ENCODE results near the gene TPST1. TPM values are rescaled to one million over a fixed set of nuclear protein-coding genes. Genes with fewer than 3 reads are reported as not detected.

Gene TPST1
- total RNA-seq, 4 donors from 2014 or later, result 31.9 to 38.3 (median 36.8) TPM

DNA sequence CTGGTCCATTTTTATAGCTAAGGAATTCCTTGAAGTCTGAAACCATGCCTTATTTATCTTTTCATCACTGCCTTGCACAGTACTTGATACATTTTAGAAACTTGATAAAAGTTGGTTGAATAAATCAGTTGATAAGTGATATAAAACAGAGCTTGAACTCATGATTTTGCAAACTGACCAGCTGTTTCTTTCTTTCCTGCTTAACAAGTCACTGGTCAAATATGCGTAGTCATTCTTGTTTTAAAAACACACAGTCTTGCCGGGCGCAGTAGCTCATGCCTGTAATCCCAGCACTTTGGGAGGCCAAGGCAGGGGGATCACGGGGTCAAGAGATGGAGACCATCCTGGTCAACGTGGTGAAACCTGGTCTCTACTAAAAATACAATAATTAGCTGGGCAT is 6.3 kb downstream of the TPST1 start:
- Histone ChIP-seq H3K36me3 (peaks cover 0 to 14% (median 0%) of the 10 kb centered on the region in 3 donors), H3K27ac (no peak overlapping the region), H3K4me3 (no peak overlapping the region), H3K27me3 (no peaks in the 10 kb centered on the region), H3K9me3 (no peaks in the 10 kb centered on the region), H3K4me1 (peaks cover 0 to 15% (median 2%) of the 10 kb centered on the region in 4 donors)
- DNase-seq (ENCODE audit: low spot score in 2 of 2), result no peak
- TF ChIP-seq POLR2A (IDR thresholded peaks at IDR 0.05) (no peak), EP300 (IDR thresholded peaks at IDR 0.05) (no peak), CTCF (IDR thresholded peaks at IDR 0.05) (no peak)
- WGBS, 2 donors, result 65 to 71% methylated on average over 5 of the region's 5 CpGs

GRCh38 chr7:66213637-66214036 is 8.5 kb downstream of the TPST1 start:
- Histone ChIP-seq H3K27ac (no peak overlapping the region), H3K27me3 (no peaks in the 10 kb centered on the region), H3K4me3 (no peak overlapping the region), H3K9me3 (no peaks in the 10 kb centered on the region), H3K4me1 (no peaks in the 10 kb centered on the region), H3K36me3 (peaks cover 0 to 18% (median 0%) of the 10 kb centered on the region in 3 donors)
- DNase-seq (ENCODE audit: low spot score in 2 of 2), result no peak
- 84 to 91% methylated on average over 6 of the region's 6 CpGs for WGBS, 2 donors
- TF ChIP-seq POLR2A (IDR thresholded peaks at IDR 0.05) (no peak), CTCF (IDR thresholded peaks at IDR 0.05) (no peak), EP300 (IDR thresholded peaks at IDR 0.05) (no peak)

GRCh38 chr7:66216687-66217086 is 11.6 kb downstream of the TPST1 start:
- no peaks in the 10 kb centered on the region for H3K27me3 ChIP-seq
- H3K36me3 ChIP-seq, result peaks cover 0 to 4% (median 0%) of the 10 kb centered on the region in 3 donors
- no peak overlapping the region for H3K4me3 ChIP-seq
- no peak for TF ChIP-seq POLR2A (IDR thresholded peaks at IDR 0.05)
- TF ChIP-seq CTCF (IDR thresholded peaks at IDR 0.05), result no peak
- no peak for TF ChIP-seq EP300 (IDR thresholded peaks at IDR 0.05)
- H3K4me1 ChIP-seq, result no peaks in the 10 kb centered on the region
- DNase-seq (ENCODE audit: low spot score in 2 of 2), result no peak
- H3K9me3 ChIP-seq, result no peaks in the 10 kb centered on the region
- no peak overlapping the region for H3K27ac ChIP-seq
- 99% methylated on average over 4 of the region's 4 CpGs for WGBS, 2 donors

DNA sequence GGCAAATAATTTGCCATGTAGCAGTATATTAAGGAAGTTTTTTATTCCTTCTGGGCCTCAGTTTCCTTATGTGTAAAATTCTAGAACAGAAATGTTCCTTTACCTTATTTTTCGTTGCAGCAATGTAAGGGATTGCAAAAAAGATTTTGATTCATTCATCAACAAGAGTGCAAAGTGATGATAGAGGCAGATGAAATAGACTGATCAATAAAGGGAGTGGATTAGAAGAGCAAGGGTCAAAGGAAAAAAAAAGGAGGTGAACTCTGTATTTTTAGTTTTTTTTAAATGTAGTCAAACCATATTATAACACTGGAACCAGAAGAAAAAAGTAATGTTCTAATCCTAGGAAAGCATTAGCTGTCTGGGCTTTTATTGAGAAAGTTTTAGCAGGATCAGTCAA is 14.7 kb downstream of the TPST1 start:
- H3K4me1 ChIP-seq, result peaks cover 0 to 11% (median 0%) of the 10 kb centered on the region in 4 donors
- TF ChIP-seq EP300 (IDR thresholded peaks at IDR 0.05) (no peak), POLR2A (IDR thresholded peaks at IDR 0.05) (no peak), CTCF (IDR thresholded peaks at IDR 0.05) (no peak)
- H3K27me3 ChIP-seq, result no peaks in the 10 kb centered on the region
- H3K27ac ChIP-seq, result no peak overlapping the region
- 90 to 92% methylated on average over 1 of the region's 1 CpG for WGBS, 2 donors
- no peaks in the 10 kb centered on the region for H3K9me3 ChIP-seq
- H3K4me3 ChIP-seq, result no peak overlapping the region
- DNase-seq (ENCODE audit: low spot score in 2 of 2), result no peak
- peaks cover 0 to 4% (median 0%) of the 10 kb centered on the region in 3 donors for H3K36me3 ChIP-seq

DNA sequence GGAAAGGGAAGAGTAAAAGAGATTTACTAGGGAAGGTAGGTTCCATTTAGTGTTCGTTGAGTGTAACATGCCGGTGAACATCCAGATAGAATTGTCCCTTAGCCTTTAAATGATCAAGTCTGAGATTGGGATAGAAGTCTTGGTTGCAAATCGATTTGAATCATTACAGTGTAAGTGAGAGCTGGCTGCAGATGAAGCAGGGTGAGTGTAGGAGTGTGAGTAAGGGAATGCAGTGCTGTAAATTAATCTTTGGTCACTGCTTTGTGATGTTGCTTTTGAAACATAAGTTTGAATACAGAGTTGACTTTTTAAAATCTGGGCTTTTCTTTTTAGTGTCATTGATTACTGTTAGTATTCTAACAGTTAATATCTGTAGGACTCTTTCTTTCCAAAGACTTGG is 16.3 kb downstream of the TPST1 start:
- TF ChIP-seq CTCF (IDR thresholded peaks at IDR 0.05), result no peak
- TF ChIP-seq POLR2A (IDR thresholded peaks at IDR 0.05), result no peak
- no peak for TF ChIP-seq EP300 (IDR thresholded peaks at IDR 0.05)
- Histone ChIP-seq H3K4me1 (peaks cover 0 to 11% (median 0%) of the 10 kb centered on the region in 4 donors), H3K27ac (no peak overlapping the region), H3K4me3 (no peak overlapping the region), H3K27me3 (no peaks in the 10 kb centered on the region), H3K36me3 (peaks cover 0 to 4% (median 0%) of the 10 kb centered on the region in 3 donors), H3K9me3 (no peaks in the 10 kb centered on the region)
- WGBS, 2 donors, result 75 to 81% methylated on average over 3 of the region's 3 CpGs
- DNase-seq (ENCODE audit: low spot score in 2 of 2), result no peak
